Vagina (tissue), 2 donors: Measurements from ENCODE around the gene MC1R. TPM values are rescaled to one million over a fixed set of nuclear protein-coding genes. Genes with fewer than 3 reads are reported as not detected.
A peak's percentile ranks its signal among the peaks of the same experiment; 100 is the strongest.
"Not testable (repeated sequence)": the region's sequence is repeated elsewhere in the genome, so short reads cannot be mapped to it uniquely, and the experiment has no call there.

ENCODE experiments used
- DNase-seq, 2 donors: peaks; one replicate each; pipeline ENCODE4 v3.0.0-alpha.2; 2017; ENCODE audit errors: extremely low spot score in 2 of 2
- H3K27ac ChIP-seq: fragments of 200-600 bp; sonication (generic); one replicate; pipeline ENCODE4 v1.5.1; 2019
- H3K27me3 ChIP-seq: fragments of 200-600 bp; sonication (generic); one replicate; pipeline ENCODE4 v1.5.1; 2019
- H3K36me3 ChIP-seq, 2 donors: fragments of 200-600 bp; sonication (generic); one replicate each; pipeline ENCODE4 v1.5.1; 2017 to 2019
- H3K4me1 ChIP-seq: fragments of 200-600 bp; sonication (generic); one replicate; pipeline ENCODE4 v1.5.1; 2019
- H3K4me3 ChIP-seq, 2 donors: fragments of 200-600 bp; sonication (generic); 1 replicate in 1 of 2; 2 replicates in 1 of 2; pipeline ENCODE4 v1.5.1; 2016 to 2019
- H3K9me3 ChIP-seq: fragments of 200-600 bp; sonication (generic); one replicate; pipeline ENCODE4 v1.5.1; 2019
- POLR2A ChIP-seq, 2 donors: fragments of 450-650 bp; IDR thresholded peaks; one replicate each; pipeline ENCODE4 v1.6.1; 2017; ENCODE audit warnings: antibody characterized with exemption in 2 of 2, mild to moderate bottlenecking in 2 of 2, moderate library complexity in 2 of 2
- POLR2AphosphoS5 ChIP-seq, 2 donors: sonication (generic); formaldehyde crosslinking; IDR thresholded peaks; one replicate each; pipeline ENCODE4 v1.9.0; 2017; ENCODE audit warnings: antibody characterized with exemption in 2 of 2, mild to moderate bottlenecking in 2 of 2, low read depth in 1 of 2; ENCODE audit not compliant: insufficient read depth in 1 of 2
- intact Hi-C: fragments of 100-400 bp; cut with DNase I; formaldehyde crosslinking; loops from one replicate; pipeline ENCODE4 v1.15.1; 2023
- total RNA-seq: library from RNA; depleted of rRNA; stranded (reverse); fragments of >200 nt; gene quantifications from one replicate; pipeline ENCODE4 v1.2.3, GENCODE V29; 2016
- TF ChIP-seq, protein P1 (sequence below), 3 experiments: fragments of 450-650 bp in 2 of 3; fragments of 200-600 bp in 1 of 3; sonication (generic) in 1 of 3; IDR thresholded peaks; one replicate each; pipeline ENCODE4 v1.5.1; 2017 to 2019; ENCODE audit warnings: antibody characterized with exemption in 3 of 3, mild to moderate bottlenecking in 2 of 3, moderate library complexity in 2 of 3

MC1R gene
- total RNA-seq, 1 donor from 2014 or later, result 4.4 TPM

DNA sequence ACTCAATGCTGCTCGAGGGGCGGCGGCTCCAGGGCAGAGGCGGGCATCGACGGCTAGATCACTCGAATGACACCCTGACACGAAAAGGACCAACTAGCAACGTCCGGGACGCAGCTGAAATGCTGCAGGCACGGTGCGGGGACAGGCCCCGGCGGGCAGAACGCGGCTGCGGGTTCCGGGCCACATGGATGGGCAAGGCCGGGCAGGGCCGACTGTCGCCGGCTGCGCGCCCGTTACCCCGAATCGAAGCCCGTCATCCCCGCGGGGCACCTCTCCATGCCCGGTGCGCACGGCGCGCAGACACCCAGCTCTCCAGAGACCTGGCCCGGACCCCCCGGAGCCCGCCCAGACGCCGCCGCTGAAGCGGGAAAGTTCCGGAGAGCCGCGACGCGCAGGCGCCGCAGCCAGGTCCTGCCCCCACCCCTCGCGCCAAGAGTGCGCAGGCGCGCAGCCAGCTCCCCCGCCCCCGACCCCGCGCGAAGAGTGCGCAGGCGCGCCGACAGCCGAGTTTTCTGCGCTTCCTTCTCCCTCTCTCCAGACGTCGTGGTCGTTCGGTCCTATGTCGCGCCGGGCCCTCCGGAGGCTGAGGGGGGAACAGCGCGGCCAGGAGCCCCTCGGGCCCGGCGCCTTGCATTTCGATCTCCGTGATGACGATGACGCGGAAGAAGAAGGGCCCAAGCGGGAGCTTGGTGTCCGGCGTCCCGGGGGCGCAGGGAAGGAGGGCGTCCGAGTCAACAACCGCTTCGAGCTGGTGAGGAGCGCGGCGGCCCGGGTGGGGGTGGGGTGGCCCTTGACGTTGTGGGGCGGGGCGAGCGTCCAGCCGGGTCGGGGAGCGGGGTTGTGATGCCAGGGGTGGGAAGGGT lies 45.3 kb upstream of the MC1R start, which contains the start of gene TCF25:
Gene TCF25 (plus strand): TSS at position 484 of the 863 bp plus-strand sequence. CDS start 76 bp downstream, at position 560.
- no peaks in the 10 kb centered on the region for H3K27me3 ChIP-seq
- peaks cover 0 to 4% of the 10 kb centered on the region in 2 donors for H3K36me3 ChIP-seq
- TF ChIP-seq, protein P1, sequence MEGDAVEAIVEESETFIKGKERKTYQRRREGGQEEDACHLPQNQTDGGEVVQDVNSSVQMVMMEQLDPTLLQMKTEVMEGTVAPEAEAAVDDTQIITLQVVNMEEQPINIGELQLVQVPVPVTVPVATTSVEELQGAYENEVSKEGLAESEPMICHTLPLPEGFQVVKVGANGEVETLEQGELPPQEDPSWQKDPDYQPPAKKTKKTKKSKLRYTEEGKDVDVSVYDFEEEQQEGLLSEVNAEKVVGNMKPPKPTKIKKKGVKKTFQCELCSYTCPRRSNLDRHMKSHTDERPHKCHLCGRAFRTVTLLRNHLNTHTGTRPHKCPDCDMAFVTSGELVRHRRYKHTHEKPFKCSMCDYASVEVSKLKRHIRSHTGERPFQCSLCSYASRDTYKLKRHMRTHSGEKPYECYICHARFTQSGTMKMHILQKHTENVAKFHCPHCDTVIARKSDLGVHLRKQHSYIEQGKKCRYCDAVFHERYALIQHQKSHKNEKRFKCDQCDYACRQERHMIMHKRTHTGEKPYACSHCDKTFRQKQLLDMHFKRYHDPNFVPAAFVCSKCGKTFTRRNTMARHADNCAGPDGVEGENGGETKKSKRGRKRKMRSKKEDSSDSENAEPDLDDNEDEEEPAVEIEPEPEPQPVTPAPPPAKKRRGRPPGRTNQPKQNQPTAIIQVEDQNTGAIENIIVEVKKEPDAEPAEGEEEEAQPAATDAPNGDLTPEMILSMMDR (IDR thresholded peaks at IDR 0.05), result peak in 1 of 3 experiments; percentile 14
- TF ChIP-seq POLR2A (IDR thresholded peaks at IDR 0.05), result peak in 1 of 2 donors; percentile 75
- TF ChIP-seq POLR2AphosphoS5 (IDR thresholded peaks at IDR 0.05; ENCODE audit: insufficient read depth in 1 of 2, low read depth in 1 of 2), result peak in 1 of 2 donors; percentile 91
- peaks cover 26% of the 10 kb centered on the region for H3K4me1 ChIP-seq
- H3K27ac ChIP-seq, result peak within 1 kb of the TSS; percentile 100
- no peak for DNase-seq
- intact Hi-C loops, result no loop called here
- peak within 1 kb of the TSS; percentile 97 to 99 for H3K4me3 ChIP-seq
- no peaks in the 10 kb centered on the region for H3K9me3 ChIP-seq

DNA sequence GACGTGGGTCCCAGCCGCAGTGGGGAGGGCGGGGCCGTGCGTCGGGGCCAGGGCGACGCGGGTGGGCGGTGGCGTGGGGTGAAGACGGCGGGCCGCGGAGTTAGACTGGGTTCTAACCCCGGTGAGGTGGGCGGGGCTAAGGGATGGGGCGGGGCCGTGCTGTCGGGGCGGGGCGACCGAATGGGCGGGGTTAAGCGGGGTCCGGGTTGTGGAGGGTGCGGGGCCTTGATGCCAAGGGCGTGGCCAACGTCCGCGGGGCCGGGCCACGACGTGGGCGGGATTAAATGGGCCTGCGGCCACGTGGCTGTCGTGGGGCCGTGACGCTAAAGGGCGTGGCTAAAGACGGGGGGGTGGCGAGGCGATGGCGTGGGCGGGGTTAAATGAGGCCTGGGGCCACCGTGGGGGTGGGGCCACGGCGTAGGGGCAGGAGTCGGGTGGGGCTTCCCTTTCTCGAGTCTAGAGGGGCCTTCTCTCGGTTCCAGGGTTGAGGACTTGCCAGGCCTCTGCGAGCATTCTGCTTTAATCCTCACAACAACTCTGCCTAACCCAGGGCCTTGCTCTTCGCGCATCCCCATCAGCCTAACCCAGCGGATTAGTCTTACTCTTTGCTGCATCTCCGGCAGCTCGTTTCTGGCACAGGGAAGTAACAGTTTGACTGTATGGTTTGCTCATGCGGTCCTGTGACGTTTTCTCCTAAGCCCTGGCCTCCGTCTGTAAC lies 44.5 kb upstream of the MC1R start:
- peaks cover 26% of the 10 kb centered on the region for H3K4me1 ChIP-seq
- H3K9me3 ChIP-seq, result no peaks in the 10 kb centered on the region
- peak overlapping the region; percentile 100 for H3K27ac ChIP-seq
- TF ChIP-seq, protein P1 (IDR thresholded peaks at IDR 0.05), result no peak
- TF ChIP-seq POLR2A (IDR thresholded peaks at IDR 0.05) (no peak), POLR2AphosphoS5 (IDR thresholded peaks at IDR 0.05; ENCODE audit: insufficient read depth in 1 of 2, low read depth in 1 of 2) (no peak)
- H3K36me3 ChIP-seq, result peaks cover 0 to 8% of the 10 kb centered on the region in 2 donors
- H3K27me3 ChIP-seq, result no peaks in the 10 kb centered on the region
- peak overlapping the region; percentile 97 to 99 for H3K4me3 ChIP-seq
- intact Hi-C loops, result no loop called here
- DNase-seq, result peak in 1 of 2 donors; percentile 97

DNA sequence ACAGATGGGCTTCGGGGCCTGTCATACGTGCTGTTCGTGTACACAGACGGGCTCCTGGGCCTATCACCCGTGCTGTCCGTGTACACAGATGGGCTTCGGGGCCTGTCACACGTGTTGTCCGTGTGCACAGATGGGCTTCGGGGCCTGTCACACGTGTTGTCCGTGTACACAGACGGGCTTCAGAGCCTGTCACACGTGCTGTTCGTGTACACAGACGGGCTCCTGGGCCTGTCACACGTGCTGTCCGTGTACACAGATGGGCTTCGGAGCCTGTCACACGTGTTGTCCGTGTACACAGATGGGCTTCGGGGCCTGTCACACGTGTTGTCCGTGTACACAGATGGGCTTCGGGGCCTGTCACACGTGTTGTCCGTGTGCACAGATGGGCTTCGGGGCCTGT lies 39.5 kb upstream of the MC1R start:
- H3K27me3 ChIP-seq, H3K4me3 ChIP-seq, DNase-seq, intact Hi-C loops, H3K27ac ChIP-seq, H3K9me3 ChIP-seq: not testable (repeated sequence)
- Histone ChIP-seq H3K4me1 (peaks cover 26% of the 10 kb centered on the region), H3K36me3 (peaks cover 0 to 43% of the 10 kb centered on the region in 2 donors)

DNA sequence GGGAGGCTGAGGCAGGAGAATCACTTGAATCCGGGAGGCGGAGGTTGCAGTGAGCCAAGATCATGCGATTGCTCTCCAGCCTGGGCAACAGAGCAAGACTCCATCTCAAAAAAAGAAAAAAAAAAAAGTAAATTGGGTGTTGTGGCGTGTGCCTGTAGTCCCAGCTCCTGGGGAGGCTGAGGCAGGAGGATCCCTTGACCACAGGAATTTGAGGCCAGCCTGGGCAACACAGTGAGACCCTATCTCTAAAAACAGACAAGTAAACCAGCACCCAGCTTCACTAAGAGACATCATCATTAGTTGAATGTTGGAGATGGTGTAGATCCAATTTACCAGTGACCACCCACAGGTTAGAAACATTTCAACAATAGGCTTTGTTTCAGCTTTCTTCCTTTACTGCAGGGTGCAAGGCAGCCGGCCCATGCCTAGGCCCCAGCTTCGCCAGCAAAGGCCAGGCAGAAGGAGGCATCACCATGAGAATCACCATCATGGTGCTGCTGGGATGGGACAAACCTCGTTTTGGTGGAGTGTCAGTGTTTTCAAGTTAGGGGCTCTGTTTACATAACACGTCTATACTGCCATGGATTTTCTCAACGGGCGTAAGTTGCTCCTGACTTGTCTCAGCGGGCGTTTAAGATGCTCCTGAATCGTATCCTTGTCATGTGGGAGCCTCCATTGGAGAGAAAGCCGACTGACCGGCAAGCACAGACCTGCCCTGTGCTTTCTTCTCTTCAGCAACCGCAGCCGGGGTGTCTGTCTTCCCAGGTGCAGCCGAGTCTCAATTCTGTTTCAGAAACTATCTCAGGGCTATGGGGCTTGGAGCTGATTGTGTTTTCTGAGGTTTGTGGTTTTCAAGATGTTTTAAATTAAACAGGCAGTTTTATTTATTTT lies 37.9 kb upstream of the MC1R start:
- intact Hi-C loops, result no loop called here
- DNase-seq, result no peak
- Histone ChIP-seq H3K36me3 (peaks cover 0 to 56% of the 10 kb centered on the region in 2 donors), H3K27me3 (no peaks in the 10 kb centered on the region), H3K9me3 (no peaks in the 10 kb centered on the region), H3K27ac (no peak overlapping the region), H3K4me3 (no peak overlapping the region), H3K4me1 (peaks cover 18% of the 10 kb centered on the region)
- no peak for TF ChIP-seq POLR2A (IDR thresholded peaks at IDR 0.05)
- TF ChIP-seq POLR2AphosphoS5 (IDR thresholded peaks at IDR 0.05; ENCODE audit: insufficient read depth in 1 of 2, low read depth in 1 of 2), result no peak
- TF ChIP-seq, protein P1 (IDR thresholded peaks at IDR 0.05), result no peak

DNA sequence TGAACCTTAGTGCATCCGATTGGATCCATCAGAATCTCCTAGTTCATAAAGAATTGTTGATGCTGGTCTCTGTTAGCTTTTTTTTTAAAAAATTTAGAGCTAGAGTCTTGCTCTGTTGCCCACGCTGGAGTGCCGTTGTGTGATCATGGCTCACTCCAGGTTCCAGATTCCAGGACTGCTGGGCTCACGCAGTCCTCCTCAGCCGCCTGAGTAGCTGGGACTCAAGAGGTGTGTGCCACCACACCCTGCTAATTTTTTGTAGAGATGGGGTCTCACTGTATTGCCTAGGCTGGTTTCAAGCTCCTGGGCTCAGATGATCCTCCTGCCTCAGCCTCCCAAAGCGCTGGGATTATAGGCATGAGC lies 37.3 kb upstream of the MC1R start:
- Histone ChIP-seq H3K36me3 (peaks cover 0 to 62% of the 10 kb centered on the region in 2 donors), H3K27ac (no peak overlapping the region), H3K4me1 (peaks cover 12% of the 10 kb centered on the region), H3K27me3 (no peaks in the 10 kb centered on the region), H3K4me3 (no peak overlapping the region), H3K9me3 (no peaks in the 10 kb centered on the region)
- intact Hi-C loops, result no loop called here
- TF ChIP-seq POLR2AphosphoS5 (IDR thresholded peaks at IDR 0.05; ENCODE audit: insufficient read depth in 1 of 2, low read depth in 1 of 2) (no peak), POLR2A (IDR thresholded peaks at IDR 0.05) (no peak)
- TF ChIP-seq, protein P1 (IDR thresholded peaks at IDR 0.05), result no peak
- no peak for DNase-seq
